ENCODE results near the gene DNASE1L2.

DNASE1L2 gene

GRCh38 chr16:2233046-2233775 lies 3.0 kb upstream of the DNASE1L2 start:
- WGBS (ENCODE audit: insufficient coverage, insufficient read length): no CpG with 5 or more reads among the region's 28 CpGs
- DNase-seq (ENCODE audit: low read depth, low spot score): no peak
- no peak overlapping the region for H3K27ac ChIP-seq (ENCODE audit: low read length)

GRCh38 chr16:2233872-2234812 lies 2.1 kb upstream of the DNASE1L2 start:
- H3K27me3 ChIP-seq (ENCODE audit: control insufficient read depth, insufficient read depth, low read length): no peaks in the 10 kb centered on the region; the same call in 1 of the 2 replicates
- WGBS (ENCODE audit: insufficient coverage, insufficient read length): no CpG with 5 or more reads among the region's 51 CpGs
- no peak for DNase-seq (ENCODE audit: low read depth, low spot score)
- H3K4me1 ChIP-seq (ENCODE audit: control insufficient read depth, insufficient read depth, low read length): peaks cover 4% of the 10 kb centered on the region
- no peak overlapping the region for H3K4me3 ChIP-seq (ENCODE audit: low read length)
- H3K27ac ChIP-seq (ENCODE audit: low read length): no peak overlapping the region
- H3K36me3 ChIP-seq (ENCODE audit: control insufficient read depth, insufficient read depth, low read length): peaks cover 36% of the 10 kb centered on the region
- no peaks in the 10 kb centered on the region for H3K9me3 ChIP-seq (ENCODE audit: control insufficient read depth, insufficient read depth, low read length)

More at GRCh38 chr16:2233046-2233775, 3.0 kb upstream of the DNASE1L2 start:
- Histone ChIP-seq H3K9me3 (ENCODE audit: control insufficient read depth, insufficient read depth, low read length) (no peaks in the 10 kb centered on the region), H3K36me3 (ENCODE audit: control insufficient read depth, insufficient read depth, low read length) (peaks cover 36% of the 10 kb centered on the region), H3K27me3 (ENCODE audit: control insufficient read depth, insufficient read depth, low read length) (no peaks in the 10 kb centered on the region; the same call in 1 of the 2 replicates), H3K4me1 (ENCODE audit: control insufficient read depth, insufficient read depth, low read length) (peaks cover 2% of the 10 kb centered on the region), H3K4me3 (ENCODE audit: low read length) (no peak overlapping the region)

- Histone ChIP-seq H3K9me3 (ENCODE audit: control insufficient read depth, insufficient read depth, low read length) (no peaks in the 10 kb centered on the region), H3K4me3 (ENCODE audit: low read length) (no peak overlapping the region), H3K27ac (ENCODE audit: low read length) (no peak overlapping the region), H3K4me1 (ENCODE audit: control insufficient read depth, insufficient read depth, low read length) (peaks cover 4% of the 10 kb centered on the region), H3K27me3 (ENCODE audit: control insufficient read depth, insufficient read depth, low read length) (no peaks in the 10 kb centered on the region; the same call in 1 of the 2 replicates), H3K36me3 (ENCODE audit: control insufficient read depth, insufficient read depth, low read length) (peaks cover 31% of the 10 kb centered on the region)
- no CpG with 5 or more reads among the region's 18 CpGs for WGBS (ENCODE audit: insufficient coverage, insufficient read length)
- DNase-seq (ENCODE audit: low read depth, low spot score): no peak
Observed at GRCh38 chr16:2234813-2235170, 1.5 kb upstream of the DNASE1L2 start.

GRCh38 chr16:2235234-2235651 lies 1.0 kb upstream of the DNASE1L2 start:
- no CpG with 5 or more reads among the region's 28 CpGs for WGBS (ENCODE audit: insufficient coverage, insufficient read length)
- no peaks in the 10 kb centered on the region for H3K9me3 ChIP-seq (ENCODE audit: control insufficient read depth, insufficient read depth, low read length)
- no peak overlapping the region for H3K27ac ChIP-seq (ENCODE audit: low read length)
- peaks cover 30% of the 10 kb centered on the region for H3K36me3 ChIP-seq (ENCODE audit: control insufficient read depth, insufficient read depth, low read length)
- no peak overlapping the region for H3K4me3 ChIP-seq (ENCODE audit: low read length)
- DNase-seq (ENCODE audit: low read depth, low spot score): no peak
- no peaks in the 10 kb centered on the region; the same call in 1 of the 2 replicates for H3K27me3 ChIP-seq (ENCODE audit: control insufficient read depth, insufficient read depth, low read length)
- H3K4me1 ChIP-seq (ENCODE audit: control insufficient read depth, insufficient read depth, low read length): peaks cover 4% of the 10 kb centered on the region

- no CpG with 5 or more reads among the region's 19 CpGs for WGBS (ENCODE audit: insufficient coverage, insufficient read length)
- Histone ChIP-seq H3K9me3 (ENCODE audit: control insufficient read depth, insufficient read depth, low read length) (no peaks in the 10 kb centered on the region), H3K27ac (ENCODE audit: low read length) (no peak overlapping the region)
Observed at GRCh38 chr16:2235695-2236336, 428 bp upstream of the DNASE1L2 start.

GRCh38 chr16:2237102-2237482 lies 848 bp downstream of the DNASE1L2 start:
- Histone ChIP-seq H3K4me3 (ENCODE audit: low read length) (peak overlapping the region; percentile 14; the same call in 1 of the 2 replicates), H3K36me3 (ENCODE audit: control insufficient read depth, insufficient read depth, low read length) (peaks cover 22% of the 10 kb centered on the region; the same call in 1 of the 2 replicates), H3K27ac (ENCODE audit: low read length) (no peak overlapping the region), H3K4me1 (ENCODE audit: control insufficient read depth, insufficient read depth, low read length) (peaks cover 4% of the 10 kb centered on the region), H3K9me3 (ENCODE audit: control insufficient read depth, insufficient read depth, low read length) (no peaks in the 10 kb centered on the region), H3K27me3 (ENCODE audit: control insufficient read depth, insufficient read depth, low read length) (no peaks in the 10 kb centered on the region; the same call in 1 of the 2 replicates)
- WGBS (ENCODE audit: insufficient coverage, insufficient read length): no CpG with 5 or more reads among the region's 40 CpGs
- no peak for DNase-seq (ENCODE audit: low read depth, low spot score)

More at GRCh38 chr16:2235695-2236336, 428 bp upstream of the DNASE1L2 start:
- no peaks in the 10 kb centered on the region; the same call in 1 of the 2 replicates for H3K27me3 ChIP-seq (ENCODE audit: control insufficient read depth, insufficient read depth, low read length)
- H3K36me3 ChIP-seq (ENCODE audit: control insufficient read depth, insufficient read depth, low read length): peaks cover 30% of the 10 kb centered on the region
- no peak overlapping the region for H3K4me3 ChIP-seq (ENCODE audit: low read length)
- DNase-seq (ENCODE audit: low read depth, low spot score): no peak
- H3K4me1 ChIP-seq (ENCODE audit: control insufficient read depth, insufficient read depth, low read length): peaks cover 4% of the 10 kb centered on the region

GRCh38 chr16:2237493-2238149 lies 1.4 kb downstream of the DNASE1L2 start:
- no peak for DNase-seq (ENCODE audit: low read depth, low spot score)
- Histone ChIP-seq H3K36me3 (ENCODE audit: control insufficient read depth, insufficient read depth, low read length) (peaks cover 23% of the 10 kb centered on the region), H3K4me3 (ENCODE audit: low read length) (peak overlapping the region; percentile 19; the same call in 1 of the 2 replicates), H3K4me1 (ENCODE audit: control insufficient read depth, insufficient read depth, low read length) (peaks cover 4% of the 10 kb centered on the region), H3K27me3 (ENCODE audit: control insufficient read depth, insufficient read depth, low read length) (no peaks in the 10 kb centered on the region; the same call in 1 of the 2 replicates), H3K9me3 (ENCODE audit: control insufficient read depth, insufficient read depth, low read length) (no peaks in the 10 kb centered on the region), H3K27ac (ENCODE audit: low read length) (no peak overlapping the region)
- WGBS (ENCODE audit: insufficient coverage, insufficient read length): no CpG with 5 or more reads among the region's 65 CpGs

- H3K4me3 ChIP-seq (ENCODE audit: low read length): no peak overlapping the region
- no CpG with 5 or more reads among the region's 18 CpGs for WGBS (ENCODE audit: insufficient coverage, insufficient read length)
- no peak overlapping the region for H3K27ac ChIP-seq (ENCODE audit: low read length)
- no peak for DNase-seq (ENCODE audit: low read depth, low spot score)
- peaks cover 4% of the 10 kb centered on the region for H3K4me1 ChIP-seq (ENCODE audit: control insufficient read depth, insufficient read depth, low read length)
- peaks cover 23% of the 10 kb centered on the region for H3K36me3 ChIP-seq (ENCODE audit: control insufficient read depth, insufficient read depth, low read length)
- H3K9me3 ChIP-seq (ENCODE audit: control insufficient read depth, insufficient read depth, low read length): no peaks in the 10 kb centered on the region
- no peaks in the 10 kb centered on the region; the same call in 1 of the 2 replicates for H3K27me3 ChIP-seq (ENCODE audit: control insufficient read depth, insufficient read depth, low read length)
Observed at GRCh38 chr16:2238150-2238837, 2.0 kb downstream of the DNASE1L2 start.

GRCh38 chr16:2238838-2239675 lies 2.8 kb downstream of the DNASE1L2 start:
- H3K9me3 ChIP-seq (ENCODE audit: control insufficient read depth, insufficient read depth, low read length): no peaks in the 10 kb centered on the region
- H3K36me3 ChIP-seq (ENCODE audit: control insufficient read depth, insufficient read depth, low read length): peaks cover 24% of the 10 kb centered on the region
- no peak overlapping the region for H3K27ac ChIP-seq (ENCODE audit: low read length)
- peaks cover 4% of the 10 kb centered on the region for H3K4me1 ChIP-seq (ENCODE audit: control insufficient read depth, insufficient read depth, low read length)
- no peak for DNase-seq (ENCODE audit: low read depth, low spot score)
- H3K27me3 ChIP-seq (ENCODE audit: control insufficient read depth, insufficient read depth, low read length): no peaks in the 10 kb centered on the region; the same call in 1 of the 2 replicates
- no CpG with 5 or more reads among the region's 15 CpGs for WGBS (ENCODE audit: insufficient coverage, insufficient read length)
- H3K4me3 ChIP-seq (ENCODE audit: low read length): no peak overlapping the region

Measured in iPS DF 6.9 (cell line).